Activated CD8-positive, alpha-beta memory T cell treated with anti-CD3 and anti-CD28 coated beads, Interleukin-2, amount 50 U/mL, for 4 hours (primary cell): Measurements from ENCODE around the gene ZNHIT6.

Source experiments
- DNase-seq: peaks from one replicate; pipeline ENCODE4 v3.0.0-alpha.2; 2020

ZNHIT6 gene

GRCh38 chr1:85616364-85616705 lies 91.9 kb downstream of the ZNHIT6 start:
- DNase-seq: no peak

- no peak for DNase-seq
These were observed 92.5 kb downstream of the ZNHIT6 start for GRCh38 chr1:85615586-85616363.

GRCh38 chr1:85612704-85613361 lies 95.4 kb downstream of the ZNHIT6 start:
- DNase-seq: no peak

- DNase-seq: no peak
These were observed 96.4 kb downstream of the ZNHIT6 start for GRCh38 chr1:85611856-85612255.

GRCh38 chr1:85611425-85611824 lies 96.8 kb downstream of the ZNHIT6 start:
- no peak for DNase-seq

- no peak for DNase-seq
These were observed 98.3 kb downstream of the ZNHIT6 start for GRCh38 chr1:85609976-85610375.

GRCh38 chr1:85608851-85609250 lies 99.4 kb downstream of the ZNHIT6 start:
- DNase-seq: no peak

GRCh38 chr1:85607921-85608265 lies 100.3 kb downstream of the ZNHIT6 start:
- DNase-seq: no peak

GRCh38 chr1:85607126-85607920 lies 100.9 kb downstream of the ZNHIT6 start:
- no peak for DNase-seq

- DNase-seq: no peak
These were observed 101.8 kb downstream of the ZNHIT6 start for GRCh38 chr1:85606414-85606800.

- no peak for DNase-seq
These were observed 102.5 kb downstream of the ZNHIT6 start for GRCh38 chr1:85605484-85606413.

- DNase-seq: no peak
These were observed 103.8 kb downstream of the ZNHIT6 start for GRCh38 chr1:85604298-85604997.

GRCh38 chr1:85603086-85603880 lies 105.0 kb downstream of the ZNHIT6 start:
- DNase-seq: no peak

GRCh38 chr1:85602571-85602970 lies 105.7 kb downstream of the ZNHIT6 start:
- no peak for DNase-seq

- DNase-seq: no peak
These were observed 106.3 kb downstream of the ZNHIT6 start for GRCh38 chr1:85601901-85602300.

GRCh38 chr1:85599681-85600080 lies 108.6 kb downstream of the ZNHIT6 start:
- no peak for DNase-seq
